B cell (primary cell): ENCODE results near the gene CCDC187. TPM values are rescaled to one million over a fixed set of nuclear protein-coding genes. Genes with fewer than 3 reads are reported as not detected.

ENCODE experiments used
- ATAC-seq: fragments of 200-7000 bp; cut with Tn5 transposase; one replicate; pipeline ENCODE4 v1.10.0; 2021; ENCODE audit warnings: low read depth, mild to moderate bottlenecking, moderate number of reproducible peaks, moderate library complexity
- CTCF ChIA-PET: fragments of 350-600 bp; sonication (Branson Sonifier 250); formaldehyde crosslinking; loops from one replicate; lab custom pipeline; 2021; ENCODE audit warnings: antibody characterized with exemption, inconsistent platforms; lab: Charles Lee
- POLR2A ChIA-PET: fragments of 350-600 bp; sonication (Branson Sonifier 250); formaldehyde crosslinking; loops from one replicate; lab custom pipeline; 2021; ENCODE audit warnings: antibody characterized with exemption; lab: Charles Lee
- DNase-seq: peaks from one replicate; pipeline ENCODE4 v3.0.0; 2013
- H2AFZ ChIP-seq: 2 replicates; pipeline ENCODE4 v1.6.1; 2012; ENCODE audit warnings: mild to moderate bottlenecking, low read depth, low read length; ENCODE audit not compliant: insufficient read depth, poor library complexity, severe bottlenecking
- H3K27ac ChIP-seq, 2 donors: 1 replicate in 1 of 2; 2 replicates in 1 of 2; pipeline ENCODE4 v1.5.1; 2012 to 2013; ENCODE audit warnings: low read length in 2 of 2, mild to moderate bottlenecking in 2 of 2, moderate library complexity in 1 of 2
- H3K27me3 ChIP-seq, 4 experiments: fragments of 200-600 bp in 1 of 4; sonication (generic) in 1 of 4; replicated peaks in 1 of 4; 1 replicate in 2 of 4; 2 replicates in 2 of 4; pipeline versions ENCODE4 v1.6.1 to v1.7.0; 2013 to 2016; ENCODE audit warnings: low read length in 3 of 4, mild to moderate bottlenecking in 2 of 4, mixed read lengths in 1 of 4, moderate library complexity in 1 of 4; ENCODE audit not compliant: insufficient read depth in 4 of 4, control insufficient read depth in 3 of 4; ENCODE audit errors: control extremely low read depth in 1 of 4
- H3K36me3 ChIP-seq, 2 experiments: replicated peaks in 1 of 2; 1 replicate in 1 of 2; 2 replicates in 1 of 2; pipeline versions ENCODE4 v1.6.1 to v1.7.1; 2013; ENCODE audit warnings: low read length in 1 of 2; ENCODE audit not compliant: insufficient read depth in 2 of 2, control insufficient read depth in 1 of 2; ENCODE audit errors: control extremely low read depth in 1 of 2, extremely low read depth in 1 of 2
- H3K4me1 ChIP-seq, 2 donors: fragments of 200-600 bp in 1 of 2; sonication (generic) in 1 of 2; 1 replicate in 1 of 2; 2 replicates in 1 of 2; pipeline versions ENCODE4 v1.5.1 to v1.6.1; 2013 to 2017; ENCODE audit warnings: low read length in 2 of 2; ENCODE audit not compliant: control insufficient read depth in 2 of 2, insufficient read depth in 2 of 2
- H3K4me2 ChIP-seq: replicated peaks from 2 replicates; pipeline ENCODE3; 2012; ENCODE audit warnings: mild to moderate bottlenecking, low read depth, low read length; ENCODE audit not compliant: poor library complexity, severe bottlenecking
- H3K4me3 ChIP-seq, 5 experiments: fragments of 200-600 bp in 1 of 5; sonication (generic) in 1 of 5; 1 replicate in 3 of 5; 2 replicates in 2 of 5; pipeline versions ENCODE4 v1.5.1 to v1.7.0; 2011 to 2016; ENCODE audit warnings: low read length in 4 of 5, mild to moderate bottlenecking in 4 of 5, low read depth in 2 of 5, control low read depth in 1 of 5, moderate library complexity in 1 of 5; ENCODE audit not compliant: insufficient read depth in 1 of 5; ENCODE audit errors: control extremely low read depth in 1 of 5, extremely low read depth in 1 of 5
- H3K79me2 ChIP-seq: fragments of 200-600 bp; sonication (generic); one replicate; pipeline ENCODE4 v1.6.0; 2016; ENCODE audit warnings: low read length; ENCODE audit not compliant: control insufficient read depth, insufficient read depth
- H3K9ac ChIP-seq: fragments of 200-600 bp; sonication (generic); 2 replicates; pipeline ENCODE4 v1.6.1; 2017; ENCODE audit warnings: mild to moderate bottlenecking, low read length, moderate library complexity
- H3K9me3 ChIP-seq, 3 donors: one replicate each; pipeline versions ENCODE4 v1.6.1 to v1.7.1; 2013; ENCODE audit warnings: low read length in 2 of 3; ENCODE audit not compliant: control insufficient read depth in 2 of 3, insufficient read depth in 1 of 3; ENCODE audit errors: control extremely low read depth in 1 of 3
- H4K20me1 ChIP-seq: 2 replicates; pipeline ENCODE4 v1.6.0; 2012; ENCODE audit warnings: mild to moderate bottlenecking, low read length; ENCODE audit not compliant: insufficient read depth, control insufficient read depth, poor library complexity, severe bottlenecking
- H3K27ac Mint-ChIP-seq: one replicate; pipeline ENCODE4 v1.8.0; 2021; ENCODE audit warnings: mixed read lengths
- H3K27me3 Mint-ChIP-seq: one replicate; pipeline ENCODE4 v1.8.0; 2021; ENCODE audit warnings: mixed read lengths
- H3K4me1 Mint-ChIP-seq: one replicate; pipeline ENCODE4 v1.8.0; 2021; ENCODE audit warnings: mixed read lengths
- H3K4me3 Mint-ChIP-seq: one replicate; pipeline ENCODE4 v1.8.0; 2021; ENCODE audit warnings: mixed read lengths
- H3K9me3 Mint-ChIP-seq: one replicate; pipeline ENCODE4 v1.8.0; 2022; ENCODE audit warnings: mixed read lengths; ENCODE audit not compliant: insufficient read depth
- CTCF ChIP-seq: fragments of 200-600 bp; IDR thresholded peaks from one replicate; pipeline ENCODE4 v1.8.0; 2022; ENCODE audit warnings: antibody characterized with exemption, mild to moderate bottlenecking
- EZH2 ChIP-seq: IDR thresholded peaks from 2 replicates; pipeline ENCODE4 v1.6.1; 2012; ENCODE audit warnings: borderline replicate concordance, low read depth, mild to moderate bottlenecking, moderate library complexity, low read length; ENCODE audit not compliant: insufficient read depth, poor library complexity, severe bottlenecking
- WGBS: methylation state at CpG from one replicate; pipeline ENCODE4 v1.1.5; 2013; ENCODE audit warnings: missing lambda C conversion rate; ENCODE audit not compliant: insufficient coverage; 5-methylcytosine and 5-hydroxymethylcytosine counted together
- intact Hi-C: fragments of 100-400 bp; cut with micrococcal nuclease; formaldehyde crosslinking; loops from one replicate; pipeline ENCODE4 v1.10.0; 2022
- polyA plus RNA-seq: library from polyadenylated mRNA; depleted of rRNA; stranded (reverse); fragments of >200 nt; gene quantifications from 2 replicates; pipeline ENCODE4 v1.2.3, GENCODE V29; 2012
- total RNA-seq, 2 donors: library from RNA; stranded (reverse); fragments of 120-200 nt in 1 of 2; gene quantifications; 1 replicate in 1 of 2; 2 replicates in 1 of 2; pipeline versions ENCODE4 v1.2.3 to v1.2.4, GENCODE V29; 2013 to 2022

The CCDC187 gene
- total and polyA plus RNA-seq, 2 donors (not counting 1 experiment from before 2014, with no cell fraction given) = 1.5 to 7.6 TPM

- WGBS = 97% methylated on average over 19 of the region's 20 CpGs
- no peak for TF ChIP-seq CTCF
- TF ChIP-seq EZH2 = no peak
- peaks cover 2 to 29% of the 10 kb centered on the region in 2 experiments for H3K36me3 ChIP-seq
- Mint-ChIP-seq H3K4me1 (peaks cover 82% of the 10 kb centered on the region), H3K27ac (peak overlapping the region; percentile 90), H3K9me3 (no peaks in the 10 kb centered on the region), H3K27me3 (no peaks in the 10 kb centered on the region), H3K4me3 (peak overlapping the region; percentile 94)
- peak overlapping the region; percentile 70 to 83 for H3K27ac ChIP-seq
- ATAC-seq (no peak), DNase-seq (no peak)
- H3K4me1 ChIP-seq = peaks cover 73 to 83% of the 10 kb centered on the region in 2 donors
- peak overlapping the region; percentile 86 for H3K4me2 ChIP-seq
- H3K9ac ChIP-seq = peak overlapping the region; percentile 39
- POLR2A ChIA-PET = interaction anchor here (1.1 to 3.6 kb wide), 3 partner anchors 15 to 42 kb away, joined by 3 to 53 read pairs (median 4); no protein-coding TSS in a partner anchor
- H3K4me3 ChIP-seq = peak overlapping the region in 1 of 5 experiments; percentile 40
- H3K9me3 ChIP-seq = no peaks in the 10 kb centered on the region
- H3K27me3 ChIP-seq = no peaks in the 10 kb centered on the region
- CTCF ChIA-PET = interaction anchor here (1.1 to 8.5 kb wide), 5 partner anchors 15 to 70 kb away, joined by 6 to 102 read pairs (median 9); no protein-coding TSS in a partner anchor
- intact Hi-C loops = loop anchor here (1.0 to 10.0 kb wide), 3 partner anchors 16 to 276 kb away; partner anchors contain the start of genes SNAPC4 and UBAC1
- H4K20me1 ChIP-seq = peaks cover 74% of the 10 kb centered on the region
- peaks cover 86% of the 10 kb centered on the region for H3K79me2 ChIP-seq
- no peak overlapping the region for H2AFZ ChIP-seq
These were observed 63.0 kb downstream of the CCDC187 start for GRCh38 chr9:136240941-136241340.

- H3K79me2 ChIP-seq = peaks cover 92% of the 10 kb centered on the region
- Mint-ChIP-seq H3K27ac (peak overlapping the region; percentile 90), H3K4me3 (peak overlapping the region; percentile 94), H3K27me3 (no peaks in the 10 kb centered on the region), H3K4me1 (peaks cover 89% of the 10 kb centered on the region), H3K9me3 (no peaks in the 10 kb centered on the region)
- no peak for TF ChIP-seq EZH2
- TF ChIP-seq CTCF = no peak
- peak overlapping the region in 3 of 5 experiments; percentile 11 to 40 (median 26) for H3K4me3 ChIP-seq
- ChIA-PET CTCF (interaction anchor here (0.7 to 8.5 kb wide), 11 partner anchors 9 to 71 kb away, joined by 3 to 102 read pairs (median 4); no protein-coding TSS in a partner anchor), POLR2A (interaction anchor here (0.5 to 3.6 kb wide), 4 partner anchors 14 to 76 kb away, joined by 3 to 53 read pairs (median 4); no protein-coding TSS in a partner anchor)
- WGBS = 0% methylated on average over 1 of the region's 2 CpGs
- H3K9me3 ChIP-seq = no peaks in the 10 kb centered on the region
- H3K27me3 ChIP-seq = no peaks in the 10 kb centered on the region
- peaks cover 72 to 86% of the 10 kb centered on the region in 2 donors for H3K4me1 ChIP-seq
- peak overlapping the region; percentile 54 to 78 for H3K27ac ChIP-seq
- no peak overlapping the region for H2AFZ ChIP-seq
- intact Hi-C loops = loop anchor here (1.0 to 10.0 kb wide), 4 partner anchors 15 to 275 kb away; partner anchors contain the start of genes SNAPC4 and UBAC1
- H4K20me1 ChIP-seq = peaks cover 80% of the 10 kb centered on the region
- DNase-seq = peak; percentile 88
- peaks cover 2 to 39% of the 10 kb centered on the region in 2 experiments for H3K36me3 ChIP-seq
- peak overlapping the region; percentile 39 for H3K9ac ChIP-seq
- H3K4me2 ChIP-seq = peak overlapping the region; percentile 86
- ATAC-seq = peak; percentile 76
These were observed 63.9 kb downstream of the CCDC187 start for GRCh38 chr9:136239983-136240330.
